Activated B cell treated with CpG ODN at 0.5 μM for 24 hours (primary cell): Measurements from ENCODE around the gene STIM1. TPM values are rescaled to one million over a fixed set of nuclear protein-coding genes. Genes with fewer than 3 reads are reported as not detected.

ENCODE experiments used
- ATAC-seq: fragments of 200-7000 bp; cut with Tn5 transposase; one replicate; pipeline ENCODE4 v1.10.0; 2021; ENCODE audit warnings: low read depth, mild to moderate bottlenecking, moderate library complexity
- CTCF ChIA-PET: fragments of 350-600 bp; sonication (Branson Sonifier 250); formaldehyde crosslinking; loops from one replicate; lab custom pipeline; 2021; ENCODE audit warnings: antibody characterized with exemption; lab: Charles Lee
- POLR2A ChIA-PET: fragments of 350-600 bp; sonication (Branson Sonifier 250); formaldehyde crosslinking; loops from one replicate; lab custom pipeline; 2021; ENCODE audit warnings: antibody characterized with exemption; lab: Charles Lee
- DNase-seq: peaks from one replicate; pipeline ENCODE4 v3.0.0; 2022
- H3K27ac Mint-ChIP-seq: one replicate; pipeline ENCODE4 v1.8.0; 2020; ENCODE audit warnings: mixed read lengths
- H3K27me3 Mint-ChIP-seq: one replicate; pipeline ENCODE4 v1.8.0; 2021; ENCODE audit warnings: mixed read lengths
- H3K36me3 Mint-ChIP-seq: one replicate; pipeline ENCODE4 v1.8.0; 2021; ENCODE audit warnings: low read depth, mixed read lengths
- H3K4me1 Mint-ChIP-seq: one replicate; pipeline ENCODE4 v1.8.0; 2021; ENCODE audit warnings: mixed read lengths
- H3K4me3 Mint-ChIP-seq: one replicate; pipeline ENCODE4 v1.8.0; 2020; ENCODE audit warnings: mild to moderate bottlenecking, mixed read lengths
- H3K9me3 Mint-ChIP-seq: one replicate; pipeline ENCODE4 v1.8.0; 2020; ENCODE audit warnings: mixed read lengths
- intact Hi-C: fragments of 100-400 bp; cut with micrococcal nuclease; formaldehyde crosslinking; loops from one replicate; pipeline ENCODE4 v1.15.1; 2024
- total RNA-seq: library from RNA; stranded (reverse); gene quantifications from 2 replicates; pipeline ENCODE4 v1.2.3, GENCODE V29; 2022
- TF ChIP-seq, protein P1 (sequence below): fragments of 200-600 bp; IDR thresholded peaks from one replicate; pipeline ENCODE4 v1.8.0; 2022; ENCODE audit warnings: antibody characterized with exemption, mild to moderate bottlenecking

The STIM1 gene
- total RNA-seq, 1 donor from 2014 or later: 38.4 TPM

GRCh38 chr11:4084406-4085125 is 229.1 kb downstream of the STIM1 start:
- H3K27ac Mint-ChIP-seq: no peak overlapping the region

DNA sequence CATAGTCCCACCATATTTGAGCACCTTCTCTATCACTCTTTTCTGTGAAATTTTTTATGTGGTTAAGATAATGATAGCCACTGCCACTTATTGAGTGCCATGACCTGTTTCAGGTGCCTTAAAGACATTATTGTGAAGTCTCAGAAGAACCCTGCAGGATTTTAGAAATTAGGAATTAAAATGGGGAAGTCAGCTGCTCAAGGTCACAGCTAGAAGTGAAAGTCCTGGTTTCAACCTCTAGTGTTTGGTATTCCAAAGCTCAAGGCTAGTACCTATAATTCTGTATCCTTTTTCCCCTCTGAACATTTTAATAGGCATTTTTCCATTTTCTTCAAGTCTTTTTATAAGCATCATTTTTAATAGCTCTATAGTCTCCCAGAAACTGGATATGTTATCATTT is 230.1 kb downstream of the STIM1 start:
- intact Hi-C loops: no loop called here
- CTCF ChIA-PET: interaction anchor here (1.2 to 2.4 kb wide), 2 partner anchors 13 to 236 kb away, joined by 5 to 11 read pairs; no protein-coding TSS in a partner anchor
- ATAC-seq (no peak), DNase-seq (no peak)
- POLR2A ChIA-PET: interaction anchor here (1.1 kb wide), 1 partner anchor 231 kb away, joined by 3 read pairs; no protein-coding TSS in a partner anchor
- Mint-ChIP-seq H3K9me3 (no peaks in the 10 kb centered on the region), H3K36me3 (peaks cover 83% of the 10 kb centered on the region), H3K4me1 (peaks cover 12% of the 10 kb centered on the region), H3K27me3 (no peaks in the 10 kb centered on the region), H3K27ac (no peak overlapping the region), H3K4me3 (no peak overlapping the region)
- TF ChIP-seq, protein P1, sequence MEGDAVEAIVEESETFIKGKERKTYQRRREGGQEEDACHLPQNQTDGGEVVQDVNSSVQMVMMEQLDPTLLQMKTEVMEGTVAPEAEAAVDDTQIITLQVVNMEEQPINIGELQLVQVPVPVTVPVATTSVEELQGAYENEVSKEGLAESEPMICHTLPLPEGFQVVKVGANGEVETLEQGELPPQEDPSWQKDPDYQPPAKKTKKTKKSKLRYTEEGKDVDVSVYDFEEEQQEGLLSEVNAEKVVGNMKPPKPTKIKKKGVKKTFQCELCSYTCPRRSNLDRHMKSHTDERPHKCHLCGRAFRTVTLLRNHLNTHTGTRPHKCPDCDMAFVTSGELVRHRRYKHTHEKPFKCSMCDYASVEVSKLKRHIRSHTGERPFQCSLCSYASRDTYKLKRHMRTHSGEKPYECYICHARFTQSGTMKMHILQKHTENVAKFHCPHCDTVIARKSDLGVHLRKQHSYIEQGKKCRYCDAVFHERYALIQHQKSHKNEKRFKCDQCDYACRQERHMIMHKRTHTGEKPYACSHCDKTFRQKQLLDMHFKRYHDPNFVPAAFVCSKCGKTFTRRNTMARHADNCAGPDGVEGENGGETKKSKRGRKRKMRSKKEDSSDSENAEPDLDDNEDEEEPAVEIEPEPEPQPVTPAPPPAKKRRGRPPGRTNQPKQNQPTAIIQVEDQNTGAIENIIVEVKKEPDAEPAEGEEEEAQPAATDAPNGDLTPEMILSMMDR: no peak

More at GRCh38 chr11:4084406-4085125, 229.1 kb downstream of the STIM1 start:
- no peak for ATAC-seq
- intact Hi-C loops: no loop called here
- POLR2A ChIA-PET: interaction anchor here (1.0 to 1.1 kb wide), 2 partner anchors 230 to 243 kb away, joined by 3 to 4 read pairs; no protein-coding TSS in a partner anchor
- CTCF ChIA-PET: interaction anchor here (1.2 to 2.4 kb wide), 2 partner anchors 12 to 235 kb away, joined by 5 to 11 read pairs; no protein-coding TSS in a partner anchor
- Mint-ChIP-seq H3K36me3 (peaks cover 78% of the 10 kb centered on the region), H3K27me3 (no peaks in the 10 kb centered on the region), H3K4me1 (peaks cover 5% of the 10 kb centered on the region), H3K4me3 (no peak overlapping the region), H3K9me3 (no peaks in the 10 kb centered on the region)
- DNase-seq: no peak
- TF ChIP-seq, protein P1: no peak

GRCh38 chr11:4086575-4087353 is 231.3 kb downstream of the STIM1 start:
- no peak for DNase-seq
- no peak overlapping the region for H3K27ac Mint-ChIP-seq
- TF ChIP-seq, protein P1: no peak
- no peaks in the 10 kb centered on the region for H3K27me3 Mint-ChIP-seq
- ATAC-seq: no peak
- H3K4me1 Mint-ChIP-seq: peaks cover 12% of the 10 kb centered on the region
- intact Hi-C loops: no loop called here
- no peaks in the 10 kb centered on the region for H3K9me3 Mint-ChIP-seq
- POLR2A ChIA-PET: no interaction called here
- no peak overlapping the region for H3K4me3 Mint-ChIP-seq
- peaks cover 82% of the 10 kb centered on the region for H3K36me3 Mint-ChIP-seq
- CTCF ChIA-PET: interaction anchor here (2.4 kb wide), 1 partner anchor 14 kb away, joined by 11 read pairs; no protein-coding TSS in a partner anchor

GRCh38 chr11:4087551-4087950 is 232.1 kb downstream of the STIM1 start:
- no peaks in the 10 kb centered on the region for H3K27me3 Mint-ChIP-seq
- no peak overlapping the region for H3K27ac Mint-ChIP-seq
- no peak for DNase-seq
- no peak overlapping the region for H3K4me3 Mint-ChIP-seq
- ChIA-PET POLR2A (interaction anchor here (1.0 kb wide), 1 partner anchor 248 kb away, joined by 3 read pairs; no protein-coding TSS in a partner anchor), CTCF (no interaction called here)
- no peak for ATAC-seq
- H3K36me3 Mint-ChIP-seq: peaks cover 79% of the 10 kb centered on the region
- H3K4me1 Mint-ChIP-seq: peaks cover 12% of the 10 kb centered on the region
- H3K9me3 Mint-ChIP-seq: no peaks in the 10 kb centered on the region
- intact Hi-C loops: no loop called here
- TF ChIP-seq, protein P1: no peak
